RCC 7860 (cell line): ENCODE data around the gene TBC1D10B.

Source experiments
- DNase-seq: peaks from one replicate; pipeline ENCODE4 v3.0.0-alpha.2; 2015; ENCODE audit warnings: low spot score
- FAIRE-seq: peaks from 2 replicates; lab custom pipeline; 2012; peaks lifted over from hg19 to GRCh38; lab: Jason Lieb, UNC

The TBC1D10B gene

GRCh38 chr16:30370456-30371247, at the start of gene TBC1D10B:
TBC1D10B (minus strand) TSS chr16:30370494; CDS start chr16:30370183, 311 bp downstream.
- DNase-seq (peak; percentile 100), FAIRE-seq (peak; percentile 98)

GRCh38 chr16:30418350-30419181, 48.3 kb upstream of the TBC1D10B start:
- DNase-seq (no peak), FAIRE-seq (no peak)

- DNase-seq (no peak), FAIRE-seq (no peak)
Observed at GRCh38 chr16:30417529-30418349, 47.4 kb upstream of the TBC1D10B start.

GRCh38 chr16:30416624-30417528, 46.6 kb upstream of the TBC1D10B start:
- FAIRE-seq (no peak), DNase-seq (no peak)

GRCh38 chr16:30416047-30416603, 45.8 kb upstream of the TBC1D10B start:
- no peak for DNase-seq
- FAIRE-seq: no peak

- no peak for DNase-seq
- no peak for FAIRE-seq
Observed at GRCh38 chr16:30414159-30414558, 43.9 kb upstream of the TBC1D10B start.

GRCh38 chr16:30413112-30413806, 43.0 kb upstream of the TBC1D10B start:
- no peak for FAIRE-seq
- no peak for DNase-seq

- DNase-seq: peak; percentile 69
- no peak for FAIRE-seq
Observed at GRCh38 chr16:30409125-30410060, 39.1 kb upstream of the TBC1D10B start.

GRCh38 chr16:30407804-30408534, 37.7 kb upstream of the TBC1D10B start:
- no peak for FAIRE-seq
- no peak for DNase-seq

GRCh38 chr16:30407102-30407803, 37.0 kb upstream of the TBC1D10B start, which contains the start of gene ZNF771:
ZNF771 (plus strand) TSS chr16:30407606; CDS start chr16:30408054, 448 bp downstream.
- DNase-seq (peak; percentile 45), FAIRE-seq (no peak)

GRCh38 chr16:30406795-30407101, 36.5 kb upstream of the TBC1D10B start:
- no peak for FAIRE-seq
- DNase-seq: no peak

GRCh38 chr16:30401768-30402425, 31.6 kb upstream of the TBC1D10B start:
- DNase-seq: no peak
- FAIRE-seq: no peak

GRCh38 chr16:30399435-30400186, 29.3 kb upstream of the TBC1D10B start:
- FAIRE-seq (no peak), DNase-seq (no peak)

- DNase-seq (no peak), FAIRE-seq (no peak)
Observed at GRCh38 chr16:30398661-30399434, 28.6 kb upstream of the TBC1D10B start.
